ENCODE measurements around the gene CORO2B. TPM values are rescaled to one million over a fixed set of nuclear protein-coding genes. Genes with fewer than 3 reads are reported as not detected.
A peak's percentile ranks its signal among the peaks of the same experiment; 100 is the strongest.

Gene CORO2B, protein sequence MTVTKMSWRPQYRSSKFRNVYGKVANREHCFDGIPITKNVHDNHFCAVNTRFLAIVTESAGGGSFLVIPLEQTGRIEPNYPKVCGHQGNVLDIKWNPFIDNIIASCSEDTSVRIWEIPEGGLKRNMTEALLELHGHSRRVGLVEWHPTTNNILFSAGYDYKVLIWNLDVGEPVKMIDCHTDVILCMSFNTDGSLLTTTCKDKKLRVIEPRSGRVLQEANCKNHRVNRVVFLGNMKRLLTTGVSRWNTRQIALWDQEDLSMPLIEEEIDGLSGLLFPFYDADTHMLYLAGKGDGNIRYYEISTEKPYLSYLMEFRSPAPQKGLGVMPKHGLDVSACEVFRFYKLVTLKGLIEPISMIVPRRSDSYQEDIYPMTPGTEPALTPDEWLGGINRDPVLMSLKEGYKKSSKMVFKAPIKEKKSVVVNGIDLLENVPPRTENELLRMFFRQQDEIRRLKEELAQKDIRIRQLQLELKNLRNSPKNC
- total RNA-seq (1 to 10 TPM; 3.8 to 9.2 TPM), polyA plus RNA-seq (1 to 10 TPM; 1.8 to 6.2 TPM)
- long read RNA-seq, donor 1, partial matches to known transcripts: 6 of 8 reads
- long read RNA-seq, donor 1, other reads (novel, unspliced or antisense): 2 of 8 reads
- long read RNA-seq, donor 2, partial matches to known transcripts: 1 of 7 reads
- long read RNA-seq, donor 2, other reads (novel, unspliced or antisense): 4 of 7 reads

- intact Hi-C loops (cut with DNase I): loop anchor here in 1 of 2 donors (1.0 kb wide), 1 partner anchor 95 kb away; no protein-coding TSS in a partner anchor
- DNase-seq (peak in 1 of 2 donors; percentile 86), ATAC-seq (ENCODE audit: low FRiP score) (peak; percentile 8)
- 2 to 4% methylated on average over 63 to 95 of the region's 95 CpGs for WGBS, 2 donors
- no peaks in the 10 kb centered on the region for H3K36me3 ChIP-seq (ENCODE audit: control insufficient read depth in 1 of 2, insufficient read depth in 2 of 2, low read length in 1 of 2)
- no peaks in the 10 kb centered on the region for H3K4me1 ChIP-seq (ENCODE audit: control insufficient read depth in 1 of 2, insufficient read depth in 2 of 2, low read length in 2 of 2)
- H3K27ac ChIP-seq (ENCODE audit: low read depth in 1 of 2, low read length in 2 of 2): peak within 1 kb of the TSS in 1 of 2 donors; percentile 8
- H3K27me3 ChIP-seq (ENCODE audit: control insufficient read depth in 1 of 2, insufficient read depth in 2 of 2, low read length in 1 of 2): no peaks in the 10 kb centered on the region
- H3K9me3 ChIP-seq (ENCODE audit: control insufficient read depth, low read length): no peaks in the 10 kb centered on the region
- peak within 1 kb of the TSS; percentile 76 to 80 for H3K4me3 ChIP-seq (ENCODE audit: low read length in 2 of 2)
Measured at GRCh38 chr15:68578980-68579935, at the start of gene CORO2B. Gene CORO2B (plus strand): TSS chr15:68578993. CDS start chr15:68579263, 270 bp downstream.

GRCh38 chr15:68531387-68532179, 47.2 kb upstream of the CORO2B start:
- intact Hi-C loops (cut with DNase I): no loop called here
- no peak overlapping the region for H3K4me3 ChIP-seq (ENCODE audit: low read length in 2 of 2)
- 94 to 98% methylated on average over 2 of the region's 2 CpGs for WGBS, 2 donors
- no peaks in the 10 kb centered on the region for H3K27me3 ChIP-seq (ENCODE audit: control insufficient read depth in 1 of 2, insufficient read depth in 2 of 2, low read length in 1 of 2)
- no peak for DNase-seq
- peaks cover 0 to 3% of the 10 kb centered on the region in 2 donors for H3K4me1 ChIP-seq (ENCODE audit: control insufficient read depth in 1 of 2, insufficient read depth in 2 of 2, low read length in 2 of 2)
- H3K9me3 ChIP-seq (ENCODE audit: control insufficient read depth, low read length): no peaks in the 10 kb centered on the region
- no peak overlapping the region for H3K27ac ChIP-seq (ENCODE audit: low read depth in 1 of 2, low read length in 2 of 2)
- no peak for ATAC-seq (ENCODE audit: low FRiP score)
- no peaks in the 10 kb centered on the region for H3K36me3 ChIP-seq (ENCODE audit: control insufficient read depth in 1 of 2, insufficient read depth in 2 of 2, low read length in 1 of 2)

GRCh38 chr15:68536331-68537095, 42.3 kb upstream of the CORO2B start:
- peak overlapping the region; percentile 49 to 99 for H3K27ac ChIP-seq (ENCODE audit: low read depth in 1 of 2, low read length in 2 of 2)
- ATAC-seq (ENCODE audit: low FRiP score) (peak; percentile 80), DNase-seq (no peak)
- H3K36me3 ChIP-seq (ENCODE audit: control insufficient read depth in 1 of 2, insufficient read depth in 2 of 2, low read length in 1 of 2): no peaks in the 10 kb centered on the region
- no peaks in the 10 kb centered on the region for H3K9me3 ChIP-seq (ENCODE audit: control insufficient read depth, low read length)
- peaks cover 1 to 6% of the 10 kb centered on the region in 2 donors for H3K4me1 ChIP-seq (ENCODE audit: control insufficient read depth in 1 of 2, insufficient read depth in 2 of 2, low read length in 2 of 2)
- H3K27me3 ChIP-seq (ENCODE audit: control insufficient read depth in 1 of 2, insufficient read depth in 2 of 2, low read length in 1 of 2): no peaks in the 10 kb centered on the region
- intact Hi-C loops (cut with DNase I): no loop called here
- WGBS, 2 donors: 1 to 5% methylated on average over 4 of the region's 4 CpGs
- H3K4me3 ChIP-seq (ENCODE audit: low read length in 2 of 2): no peak overlapping the region

- peaks cover 1 to 6% of the 10 kb centered on the region in 2 donors for H3K4me1 ChIP-seq (ENCODE audit: control insufficient read depth in 1 of 2, insufficient read depth in 2 of 2, low read length in 2 of 2)
- no peaks in the 10 kb centered on the region for H3K9me3 ChIP-seq (ENCODE audit: control insufficient read depth, low read length)
- H3K4me3 ChIP-seq (ENCODE audit: low read length in 2 of 2): no peak overlapping the region
- peak overlapping the region; percentile 49 to 99 for H3K27ac ChIP-seq (ENCODE audit: low read depth in 1 of 2, low read length in 2 of 2)
- ATAC-seq (ENCODE audit: low FRiP score) (no peak), DNase-seq (no peak)
- no peaks in the 10 kb centered on the region for H3K27me3 ChIP-seq (ENCODE audit: control insufficient read depth in 1 of 2, insufficient read depth in 2 of 2, low read length in 1 of 2)
- intact Hi-C loops (cut with DNase I): no loop called here
- H3K36me3 ChIP-seq (ENCODE audit: control insufficient read depth in 1 of 2, insufficient read depth in 2 of 2, low read length in 1 of 2): no peaks in the 10 kb centered on the region
Measured at GRCh38 chr15:68537097-68537496, 41.7 kb upstream of the CORO2B start.

DNA sequence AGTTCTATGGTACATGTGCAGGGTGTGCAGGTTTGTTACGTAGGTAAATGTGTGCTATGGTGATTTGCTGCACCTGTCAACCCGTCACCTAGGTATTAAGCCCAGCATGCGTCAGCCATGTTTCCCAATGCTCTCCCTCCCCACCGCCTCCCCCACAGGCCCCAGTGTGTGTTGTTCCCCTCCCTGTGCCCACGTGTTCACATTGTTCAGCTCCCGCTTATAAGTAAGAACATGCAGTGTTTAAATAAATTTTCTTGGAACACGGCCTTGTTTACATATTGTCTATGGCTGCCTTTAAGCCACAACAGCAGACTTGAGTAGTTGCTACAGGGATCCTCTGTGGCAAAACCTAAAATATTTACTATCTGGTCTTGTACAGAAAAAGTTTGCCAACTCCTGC, 41.3 kb upstream of the CORO2B start:
- H3K27ac ChIP-seq (ENCODE audit: low read depth in 1 of 2, low read length in 2 of 2): peak overlapping the region; percentile 49 to 99
- DNase-seq: no peak
- peaks cover 1 to 8% of the 10 kb centered on the region in 2 donors for H3K4me1 ChIP-seq (ENCODE audit: control insufficient read depth in 1 of 2, insufficient read depth in 2 of 2, low read length in 2 of 2)
- WGBS, 2 donors: 73 to 77% methylated on average over 7 of the region's 7 CpGs
- H3K36me3 ChIP-seq (ENCODE audit: control insufficient read depth in 1 of 2, insufficient read depth in 2 of 2, low read length in 1 of 2): no peaks in the 10 kb centered on the region
- no peaks in the 10 kb centered on the region for H3K27me3 ChIP-seq (ENCODE audit: control insufficient read depth in 1 of 2, insufficient read depth in 2 of 2, low read length in 1 of 2)
- intact Hi-C loops (cut with DNase I): no loop called here
- H3K9me3 ChIP-seq (ENCODE audit: control insufficient read depth, low read length): no peaks in the 10 kb centered on the region
- H3K4me3 ChIP-seq (ENCODE audit: low read length in 2 of 2): no peak overlapping the region
- ATAC-seq (ENCODE audit: low FRiP score): no peak

- intact Hi-C loops (cut with DNase I): no loop called here
- no peak for DNase-seq
- no peak overlapping the region for H3K4me3 ChIP-seq (ENCODE audit: low read length in 2 of 2)
- H3K27ac ChIP-seq (ENCODE audit: low read depth in 1 of 2, low read length in 2 of 2): no peak overlapping the region
- no peaks in the 10 kb centered on the region for H3K27me3 ChIP-seq (ENCODE audit: control insufficient read depth in 1 of 2, insufficient read depth in 2 of 2, low read length in 1 of 2)
- no peaks in the 10 kb centered on the region for H3K36me3 ChIP-seq (ENCODE audit: control insufficient read depth in 1 of 2, insufficient read depth in 2 of 2, low read length in 1 of 2)
- no peaks in the 10 kb centered on the region for H3K9me3 ChIP-seq (ENCODE audit: control insufficient read depth, low read length)
- peaks cover 5 to 11% of the 10 kb centered on the region in 2 donors for H3K4me1 ChIP-seq (ENCODE audit: control insufficient read depth in 1 of 2, insufficient read depth in 2 of 2, low read length in 2 of 2)
- 93 to 94% methylated on average over 4 of the region's 4 CpGs for WGBS, 2 donors
- no peak for ATAC-seq (ENCODE audit: low FRiP score)
Measured at GRCh38 chr15:68538311-68538710, 40.5 kb upstream of the CORO2B start.

DNA sequence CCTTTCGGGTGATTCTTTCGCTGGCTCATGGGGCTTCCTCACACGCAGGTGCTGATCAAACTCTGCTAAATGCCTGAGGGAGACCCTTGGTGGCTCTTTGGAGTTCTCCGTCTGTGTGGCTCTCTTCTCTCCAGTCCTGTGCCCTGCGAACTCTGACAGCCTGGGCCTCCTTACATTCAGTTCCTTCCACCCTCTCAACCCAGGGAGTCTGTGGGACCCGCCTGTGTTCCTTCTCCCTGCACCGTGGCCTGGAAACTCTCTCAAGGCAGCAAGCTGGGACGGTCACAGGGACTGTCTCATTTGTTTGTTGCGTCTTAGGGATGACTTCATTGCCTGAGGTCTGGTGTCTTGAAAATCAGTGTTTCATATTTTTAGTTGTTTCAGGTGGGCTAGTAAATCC, 37.0 kb upstream of the CORO2B start:
- H3K27ac ChIP-seq (ENCODE audit: low read depth in 1 of 2, low read length in 2 of 2): no peak overlapping the region
- H3K9me3 ChIP-seq (ENCODE audit: control insufficient read depth, low read length): no peaks in the 10 kb centered on the region
- H3K4me3 ChIP-seq (ENCODE audit: low read length in 2 of 2): no peak overlapping the region
- peaks cover 3 to 11% of the 10 kb centered on the region in 2 donors for H3K4me1 ChIP-seq (ENCODE audit: control insufficient read depth in 1 of 2, insufficient read depth in 2 of 2, low read length in 2 of 2)
- intact Hi-C loops (cut with DNase I): loop anchor here (5.0 kb wide), 2 partner anchors 54 to 109 kb away; partner anchors contain the start of gene ITGA11 (in 1 of the 2)
- 93 to 95% methylated on average over 9 of the region's 9 CpGs for WGBS, 2 donors
- ATAC-seq (ENCODE audit: low FRiP score): no peak
- no peaks in the 10 kb centered on the region for H3K36me3 ChIP-seq (ENCODE audit: control insufficient read depth in 1 of 2, insufficient read depth in 2 of 2, low read length in 1 of 2)
- no peaks in the 10 kb centered on the region for H3K27me3 ChIP-seq (ENCODE audit: control insufficient read depth in 1 of 2, insufficient read depth in 2 of 2, low read length in 1 of 2)
- no peak for DNase-seq
